GM18520 (cell line): ENCODE data around the gene PDE2A.
A peak's percentile ranks its signal among the peaks of the same experiment; 100 is the strongest.

ENCODE experiments used
- ATAC-seq: cut with Tn5 transposase; IDR thresholded peaks from one replicate; pipeline ENCODE4 v1.9.1; 2021; ENCODE audit not compliant: unreplicated experiment

The PDE2A gene

GRCh38 chr11:72684236-72684912, 10.2 kb upstream of the PDE2A start:
- ATAC-seq, result no peak

GRCh38 chr11:72683782-72684200, 9.6 kb upstream of the PDE2A start:
- no peak for ATAC-seq

- ATAC-seq, result no peak
These were observed 8.6 kb upstream of the PDE2A start for GRCh38 chr11:72682858-72683243.

- ATAC-seq, result no peak
These were observed 8.1 kb upstream of the PDE2A start for GRCh38 chr11:72682238-72682857.

- no peak for ATAC-seq
These were observed 7.3 kb upstream of the PDE2A start for GRCh38 chr11:72681226-72682153.

GRCh38 chr11:72680624-72681158, 6.5 kb upstream of the PDE2A start:
- ATAC-seq, result no peak

- ATAC-seq, result no peak
These were observed 5.6 kb upstream of the PDE2A start for GRCh38 chr11:72679869-72680268.

- ATAC-seq, result no peak
These were observed 4.3 kb upstream of the PDE2A start for GRCh38 chr11:72678524-72678923.

- ATAC-seq, result no peak
These were observed 2.7 kb upstream of the PDE2A start for GRCh38 chr11:72676861-72677341.

GRCh38 chr11:72675221-72675620, 999 bp upstream of the PDE2A start:
- no peak for ATAC-seq

GRCh38 chr11:72673284-72673942, 809 bp downstream of the PDE2A start:
- no peak for ATAC-seq

GRCh38 chr11:72672597-72673238, 1.5 kb downstream of the PDE2A start:
- ATAC-seq, result no peak

GRCh38 chr11:72671152-72672099, 2.8 kb downstream of the PDE2A start:
- no peak for ATAC-seq

- no peak for ATAC-seq
These were observed 4.2 kb downstream of the PDE2A start for GRCh38 chr11:72670041-72670440.

GRCh38 chr11:72669527-72669926, 4.7 kb downstream of the PDE2A start:
- no peak for ATAC-seq

GRCh38 chr11:72668629-72669347, 5.4 kb downstream of the PDE2A start:
- peak; percentile 85 for ATAC-seq

GRCh38 chr11:72665911-72666472, 8.2 kb downstream of the PDE2A start:
- no peak for ATAC-seq

- no peak for ATAC-seq
These were observed 12.2 kb downstream of the PDE2A start for GRCh38 chr11:72662036-72662435.
